ENCODE data around the gene DNMT3A.

The DNMT3A gene

DNA sequence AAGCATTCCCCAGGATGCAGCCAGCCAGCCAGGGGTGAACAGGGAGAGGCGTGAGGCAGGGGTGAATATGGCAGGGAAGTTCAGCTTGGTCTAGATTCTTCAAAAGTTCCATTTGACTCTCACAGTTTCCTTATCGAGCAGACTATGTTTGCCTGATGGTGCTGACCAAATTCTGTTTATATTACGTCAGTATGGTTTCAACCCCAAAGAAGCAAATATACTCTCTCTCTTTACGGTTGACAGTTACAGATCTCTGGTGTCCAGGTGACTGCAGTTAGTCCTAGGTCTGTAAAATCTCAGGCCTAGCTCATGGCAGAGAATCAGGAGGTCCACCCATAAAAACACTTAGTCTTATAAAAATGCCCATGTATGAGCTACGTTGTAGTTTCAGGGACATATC lies 38.3 kb upstream of the DNMT3A start:
- H3K4me1 ChIP-seq (ENCODE audit: control insufficient read depth in 1 of 2, insufficient read depth in 2 of 2, low read length in 2 of 2), result peaks cover 16 to 23% of the 10 kb centered on the region in 2 donors
- no peaks in the 10 kb centered on the region for H3K36me3 ChIP-seq (ENCODE audit: control insufficient read depth in 1 of 2, insufficient read depth in 2 of 2, low read length in 2 of 2)
- H3K4me3 ChIP-seq (ENCODE audit: low read depth in 1 of 2, low read length in 2 of 2), result no peak overlapping the region
- H3K9me3 ChIP-seq (ENCODE audit: control insufficient read depth in 1 of 2, low read length in 2 of 2), result no peaks in the 10 kb centered on the region
- H3K27ac ChIP-seq (ENCODE audit: low read depth, low read length), result no peak overlapping the region
- no peaks in the 10 kb centered on the region for H3K27me3 ChIP-seq (ENCODE audit: control insufficient read depth in 1 of 2, insufficient read depth in 2 of 2, low read length in 2 of 2)
- H3K9ac ChIP-seq (ENCODE audit: low read depth in 1 of 2, low read length in 2 of 2), result no peak overlapping the region

DNA sequence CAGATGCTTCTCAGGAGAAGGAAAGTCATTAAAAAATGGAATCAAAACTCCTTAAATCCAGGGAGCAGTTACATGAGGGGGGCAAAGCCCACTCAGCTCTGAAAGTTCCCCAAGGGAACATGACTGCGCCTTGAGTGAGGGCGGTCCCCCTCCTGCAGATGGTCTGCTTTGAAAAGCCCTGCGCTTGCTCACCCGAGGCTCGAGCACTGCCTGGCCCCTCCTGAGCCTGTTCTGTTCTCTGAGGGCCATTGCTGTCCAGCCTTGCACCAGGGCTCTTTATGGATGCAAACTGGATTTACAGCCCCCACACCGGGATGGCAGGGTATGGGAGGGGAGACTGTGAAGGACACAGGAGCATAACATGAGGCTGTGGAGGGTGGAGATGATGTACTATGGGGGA lies 37.8 kb upstream of the DNMT3A start:
- H3K27me3 ChIP-seq (ENCODE audit: control insufficient read depth in 1 of 2, insufficient read depth in 2 of 2, low read length in 2 of 2), result no peaks in the 10 kb centered on the region
- H3K36me3 ChIP-seq (ENCODE audit: control insufficient read depth in 1 of 2, insufficient read depth in 2 of 2, low read length in 2 of 2), result no peaks in the 10 kb centered on the region
- no peaks in the 10 kb centered on the region for H3K9me3 ChIP-seq (ENCODE audit: control insufficient read depth in 1 of 2, low read length in 2 of 2)
- no peak overlapping the region for H3K4me3 ChIP-seq (ENCODE audit: low read depth in 1 of 2, low read length in 2 of 2)
- no peak overlapping the region for H3K9ac ChIP-seq (ENCODE audit: low read depth in 1 of 2, low read length in 2 of 2)
- H3K4me1 ChIP-seq (ENCODE audit: control insufficient read depth in 1 of 2, insufficient read depth in 2 of 2, low read length in 2 of 2), result peaks cover 16 to 23% of the 10 kb centered on the region in 2 donors
- no peak overlapping the region for H3K27ac ChIP-seq (ENCODE audit: low read depth, low read length)

- Histone ChIP-seq H3K4me1 (ENCODE audit: control insufficient read depth in 1 of 2, insufficient read depth in 2 of 2, low read length in 2 of 2) (peaks cover 16 to 23% of the 10 kb centered on the region in 2 donors), H3K4me3 (ENCODE audit: low read depth in 1 of 2, low read length in 2 of 2) (no peak overlapping the region), H3K27me3 (ENCODE audit: control insufficient read depth in 1 of 2, insufficient read depth in 2 of 2, low read length in 2 of 2) (no peaks in the 10 kb centered on the region), H3K27ac (ENCODE audit: low read depth, low read length) (no peak overlapping the region), H3K9me3 (ENCODE audit: control insufficient read depth in 1 of 2, low read length in 2 of 2) (no peaks in the 10 kb centered on the region), H3K9ac (ENCODE audit: low read depth in 1 of 2, low read length in 2 of 2) (no peak overlapping the region), H3K36me3 (ENCODE audit: control insufficient read depth in 1 of 2, insufficient read depth in 2 of 2, low read length in 2 of 2) (no peaks in the 10 kb centered on the region)
These were observed 37.2 kb upstream of the DNMT3A start for GRCh38 chr2:25378731-25379490.

GRCh38 chr2:25377822-25378421 lies 36.2 kb upstream of the DNMT3A start:
- Histone ChIP-seq H3K4me3 (ENCODE audit: low read depth in 1 of 2, low read length in 2 of 2) (no peak overlapping the region), H3K9me3 (ENCODE audit: control insufficient read depth in 1 of 2, low read length in 2 of 2) (no peaks in the 10 kb centered on the region), H3K27ac (ENCODE audit: low read depth, low read length) (no peak overlapping the region), H3K27me3 (ENCODE audit: control insufficient read depth in 1 of 2, insufficient read depth in 2 of 2, low read length in 2 of 2) (no peaks in the 10 kb centered on the region), H3K9ac (ENCODE audit: low read depth in 1 of 2, low read length in 2 of 2) (no peak overlapping the region), H3K36me3 (ENCODE audit: control insufficient read depth in 1 of 2, insufficient read depth in 2 of 2, low read length in 2 of 2) (no peaks in the 10 kb centered on the region), H3K4me1 (ENCODE audit: control insufficient read depth in 1 of 2, insufficient read depth in 2 of 2, low read length in 2 of 2) (peaks cover 16 to 23% of the 10 kb centered on the region in 2 donors)

DNA sequence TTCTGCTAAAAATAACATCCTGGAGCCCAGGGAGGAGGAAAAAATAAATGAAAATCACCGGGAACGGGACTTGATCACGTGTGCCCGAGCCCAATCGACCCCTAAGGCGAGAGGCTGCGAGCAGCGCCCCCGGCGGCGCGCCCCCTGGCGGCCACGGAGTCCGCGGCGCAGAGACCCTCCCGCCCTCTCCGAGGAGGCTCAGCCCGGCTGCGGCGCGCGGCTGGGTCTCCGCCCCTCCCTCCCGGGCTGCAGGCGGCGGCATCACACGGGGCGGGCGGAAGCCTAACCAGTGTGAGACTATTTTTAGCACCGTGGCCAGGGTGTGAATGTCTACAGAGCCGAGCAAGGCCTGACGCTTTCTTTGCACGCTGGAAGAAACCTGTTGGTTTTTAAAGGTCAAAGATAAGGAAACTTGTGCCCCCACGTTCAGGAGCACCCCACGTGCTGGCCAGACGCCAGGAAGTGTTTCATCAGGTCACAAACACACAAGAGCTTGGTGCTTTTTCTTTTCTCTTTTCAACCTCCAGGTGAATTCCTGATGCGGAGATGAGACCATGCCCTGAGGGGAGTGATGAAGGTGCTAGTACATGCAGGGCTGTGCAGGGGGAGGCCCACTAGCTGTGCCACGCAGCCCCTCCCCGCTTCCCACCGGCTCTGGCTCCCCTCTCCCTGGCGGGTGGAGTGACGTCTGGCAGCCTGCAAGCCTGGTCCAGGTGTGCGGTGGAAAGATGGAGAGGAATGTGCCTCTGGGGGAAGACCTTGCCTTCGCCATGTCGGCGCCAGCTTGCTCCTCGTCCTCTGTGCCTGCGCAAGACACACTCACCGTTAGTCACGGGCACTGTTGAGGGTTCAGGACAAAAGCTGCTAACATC lies 35.3 kb upstream of the DNMT3A start:
- peak overlapping the region; percentile 27 for H3K27ac ChIP-seq (ENCODE audit: low read depth, low read length)
- H3K9ac ChIP-seq (ENCODE audit: low read depth in 1 of 2, low read length in 2 of 2), result peak overlapping the region in 1 of 2 donors; percentile 51
- H3K4me1 ChIP-seq (ENCODE audit: control insufficient read depth in 1 of 2, insufficient read depth in 2 of 2, low read length in 2 of 2), result peaks cover 16 to 23% of the 10 kb centered on the region in 2 donors

DNA sequence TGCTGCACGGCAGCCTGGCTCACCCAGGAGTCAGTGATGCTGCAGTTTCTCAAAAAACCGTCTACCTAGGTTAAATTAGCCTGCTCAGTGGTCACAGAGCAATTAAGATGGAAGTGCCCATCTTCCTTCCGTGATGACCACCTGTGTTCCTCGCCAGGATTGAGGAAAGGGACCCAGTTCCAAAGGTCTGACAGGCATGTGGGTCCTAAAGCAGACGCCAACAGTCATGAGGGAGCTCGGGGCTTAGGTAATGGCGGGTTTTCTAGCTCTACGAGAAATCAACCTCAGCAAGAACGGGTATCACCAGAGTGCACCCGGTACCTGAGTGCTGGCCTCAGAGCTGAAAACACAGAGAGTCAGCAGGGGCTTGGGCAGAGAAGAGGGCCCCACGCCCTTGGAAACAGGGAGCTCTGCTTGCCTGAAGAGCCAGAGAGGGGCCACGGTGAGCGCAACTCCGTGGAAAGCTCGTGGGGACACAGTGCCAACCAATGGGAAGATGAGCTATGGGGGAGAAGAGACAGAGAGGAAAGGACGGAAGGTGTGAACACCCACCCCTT lies 34.3 kb upstream of the DNMT3A start:
- H3K4me1 ChIP-seq (ENCODE audit: control insufficient read depth in 1 of 2, insufficient read depth in 2 of 2, low read length in 2 of 2), result peaks cover 16 to 23% of the 10 kb centered on the region in 2 donors
- H3K9me3 ChIP-seq (ENCODE audit: control insufficient read depth in 1 of 2, low read length in 2 of 2), result no peaks in the 10 kb centered on the region
- H3K9ac ChIP-seq (ENCODE audit: low read depth in 1 of 2, low read length in 2 of 2), result peak overlapping the region in 1 of 2 donors; percentile 51
- H3K27me3 ChIP-seq (ENCODE audit: control insufficient read depth in 1 of 2, insufficient read depth in 2 of 2, low read length in 2 of 2), result no peaks in the 10 kb centered on the region
- H3K27ac ChIP-seq (ENCODE audit: low read depth, low read length), result no peak overlapping the region
- peak overlapping the region; percentile 48 to 51 for H3K4me3 ChIP-seq (ENCODE audit: low read depth in 1 of 2, low read length in 2 of 2)
- H3K36me3 ChIP-seq (ENCODE audit: control insufficient read depth in 1 of 2, insufficient read depth in 2 of 2, low read length in 2 of 2), result no peaks in the 10 kb centered on the region

More for the DNA sequence above, 35.3 kb upstream of the DNMT3A start:
- H3K36me3 ChIP-seq (ENCODE audit: control insufficient read depth in 1 of 2, insufficient read depth in 2 of 2, low read length in 2 of 2), result no peaks in the 10 kb centered on the region
- H3K4me3 ChIP-seq (ENCODE audit: low read depth in 1 of 2, low read length in 2 of 2), result peak overlapping the region; percentile 48 to 51
- H3K27me3 ChIP-seq (ENCODE audit: control insufficient read depth in 1 of 2, insufficient read depth in 2 of 2, low read length in 2 of 2), result no peaks in the 10 kb centered on the region
- no peaks in the 10 kb centered on the region for H3K9me3 ChIP-seq (ENCODE audit: control insufficient read depth in 1 of 2, low read length in 2 of 2)

DNA sequence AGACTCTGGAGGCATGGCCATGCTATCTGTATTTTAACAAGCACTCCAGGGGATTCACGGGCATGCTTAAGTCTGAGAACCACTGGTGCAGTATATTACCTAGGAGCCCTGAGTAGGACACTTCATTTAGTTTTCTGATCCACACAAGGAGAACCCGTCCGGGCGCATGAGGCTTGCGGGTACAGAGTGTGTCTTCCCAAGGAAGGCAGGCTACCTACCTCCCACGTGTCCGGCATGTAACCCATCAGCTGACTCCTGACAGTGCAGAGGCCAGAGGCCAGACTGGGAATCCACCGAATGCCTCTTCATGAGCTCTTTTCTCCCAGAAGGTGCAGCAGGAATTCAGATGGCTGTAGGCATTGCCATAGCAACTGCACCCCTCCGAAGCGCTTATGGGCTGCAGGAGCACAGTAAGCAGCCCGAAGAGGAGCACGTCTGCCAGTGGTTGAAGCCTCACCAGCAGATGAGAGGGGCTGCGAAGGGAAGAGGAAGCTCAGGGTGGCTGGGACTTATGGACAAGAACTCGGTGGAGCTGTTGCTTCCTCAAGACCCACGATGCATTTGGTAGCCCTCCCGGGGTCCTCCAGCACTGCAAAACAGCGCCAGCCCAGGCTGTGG lies 33.8 kb upstream of the DNMT3A start:
- H3K27me3 ChIP-seq (ENCODE audit: control insufficient read depth in 1 of 2, insufficient read depth in 2 of 2, low read length in 2 of 2), result no peaks in the 10 kb centered on the region
- no peaks in the 10 kb centered on the region for H3K36me3 ChIP-seq (ENCODE audit: control insufficient read depth in 1 of 2, insufficient read depth in 2 of 2, low read length in 2 of 2)
- H3K9ac ChIP-seq (ENCODE audit: low read depth in 1 of 2, low read length in 2 of 2), result no peak overlapping the region
- H3K4me3 ChIP-seq (ENCODE audit: low read depth in 1 of 2, low read length in 2 of 2), result no peak overlapping the region
- no peaks in the 10 kb centered on the region for H3K9me3 ChIP-seq (ENCODE audit: control insufficient read depth in 1 of 2, low read length in 2 of 2)
- H3K4me1 ChIP-seq (ENCODE audit: control insufficient read depth in 1 of 2, insufficient read depth in 2 of 2, low read length in 2 of 2), result peaks cover 16 to 23% of the 10 kb centered on the region in 2 donors
- no peak overlapping the region for H3K27ac ChIP-seq (ENCODE audit: low read depth, low read length)

GRCh38 chr2:25374827-25375226 lies 33.1 kb upstream of the DNMT3A start:
- Histone ChIP-seq H3K9ac (ENCODE audit: low read depth in 1 of 2, low read length in 2 of 2) (no peak overlapping the region), H3K4me1 (ENCODE audit: control insufficient read depth in 1 of 2, insufficient read depth in 2 of 2, low read length in 2 of 2) (peaks cover 16 to 23% of the 10 kb centered on the region in 2 donors), H3K9me3 (ENCODE audit: control insufficient read depth in 1 of 2, low read length in 2 of 2) (no peaks in the 10 kb centered on the region), H3K27me3 (ENCODE audit: control insufficient read depth in 1 of 2, insufficient read depth in 2 of 2, low read length in 2 of 2) (no peaks in the 10 kb centered on the region), H3K36me3 (ENCODE audit: control insufficient read depth in 1 of 2, insufficient read depth in 2 of 2, low read length in 2 of 2) (no peaks in the 10 kb centered on the region), H3K4me3 (ENCODE audit: low read depth in 1 of 2, low read length in 2 of 2) (no peak overlapping the region), H3K27ac (ENCODE audit: low read depth, low read length) (no peak overlapping the region)

GRCh38 chr2:25374411-25374810 lies 32.7 kb upstream of the DNMT3A start:
- Histone ChIP-seq H3K27ac (ENCODE audit: low read depth, low read length) (no peak overlapping the region), H3K36me3 (ENCODE audit: control insufficient read depth in 1 of 2, insufficient read depth in 2 of 2, low read length in 2 of 2) (no peaks in the 10 kb centered on the region), H3K9ac (ENCODE audit: low read depth in 1 of 2, low read length in 2 of 2) (no peak overlapping the region), H3K4me3 (ENCODE audit: low read depth in 1 of 2, low read length in 2 of 2) (no peak overlapping the region), H3K27me3 (ENCODE audit: control insufficient read depth in 1 of 2, insufficient read depth in 2 of 2, low read length in 2 of 2) (no peaks in the 10 kb centered on the region), H3K4me1 (ENCODE audit: control insufficient read depth in 1 of 2, insufficient read depth in 2 of 2, low read length in 2 of 2) (peaks cover 16 to 23% of the 10 kb centered on the region in 2 donors), H3K9me3 (ENCODE audit: control insufficient read depth in 1 of 2, low read length in 2 of 2) (no peaks in the 10 kb centered on the region)
